SK-N-SH (cell line): Measurements from ENCODE around the gene MSL3B.

Experiments
- CTCF ChIA-PET: fragments of 300-600, 350-600 bp; formaldehyde crosslinking; extraction: SDS; loops from one replicate; lab custom pipeline; 2021; lab: Yijun Ruan, JAX
- POLR2A ChIA-PET: fragments of 350-600 bp; sonication (Branson Sonifier 250); formaldehyde crosslinking; extraction: SDS; loops from one replicate; lab custom pipeline; 2020; ENCODE audit warnings: antibody characterized with exemption, inconsistent platforms; lab: Yijun Ruan, JAX
- DNase-seq: peaks from one replicate; pipeline ENCODE4 v3.0.0; 2012
- H2AFZ ChIP-seq: fragments of 200-600 bp; sonication (generic); 2 replicates; pipeline ENCODE4 v1.8.1; 2016; ENCODE audit warnings: antibody characterized with exemption, mild to moderate bottlenecking, low read depth
- H3F3A ChIP-seq: fragments of 200-600 bp; sonication (generic); replicated peaks from 2 replicates; pipeline ENCODE3; 2016; ENCODE audit warnings: antibody characterized with exemption, mild to moderate bottlenecking; ENCODE audit not compliant: insufficient read depth
- H3K27ac ChIP-seq, 2 experiments: fragments of 200-500 bp in 1 of 2; fragments of 200-600 bp in 1 of 2; sonication (Bioruptor generic) in 1 of 2; sonication (generic), shearing (Covaris generic) in 1 of 2; 2 replicates each; pipeline versions ENCODE4 v1.5.1 to v1.6.1; 2014 to 2016; ENCODE audit warnings: low read depth in 2 of 2, inconsistent platforms in 1 of 2, low read length in 1 of 2, mild to moderate bottlenecking in 1 of 2, mixed read lengths in 1 of 2
- H3K27me3 ChIP-seq: fragments of 200-600 bp; sonication (generic), shearing (Covaris generic); 2 replicates; pipeline ENCODE4 v1.6.1; 2016; ENCODE audit warnings: mixed run types; ENCODE audit not compliant: insufficient read depth
- H3K36me3 ChIP-seq, 2 experiments: fragments of 200-500 bp in 1 of 2; fragments of 200-600 bp in 1 of 2; sonication (Bioruptor generic) in 1 of 2; sonication (generic) in 1 of 2; replicated peaks in 1 of 2; 2 replicates each; pipeline versions ENCODE3 to v1.5.1; 2014 to 2016; ENCODE audit warnings: low read length in 1 of 2, mild to moderate bottlenecking in 1 of 2; ENCODE audit not compliant: insufficient read depth in 2 of 2, control insufficient read depth in 1 of 2
- H3K4me1 ChIP-seq, 2 experiments: fragments of 200-500 bp in 1 of 2; fragments of 200-600 bp in 1 of 2; sonication (Bioruptor generic) in 1 of 2; sonication (generic), shearing (Covaris generic) in 1 of 2; 2 replicates each; pipeline versions ENCODE4 v1.5.1 to v1.6.1; 2014 to 2016; ENCODE audit warnings: low read depth in 1 of 2, low read length in 1 of 2, mixed run types in 1 of 2; ENCODE audit not compliant: insufficient read depth in 2 of 2, control insufficient read depth in 1 of 2
- H3K4me2 ChIP-seq: fragments of 200-600 bp; sonication (generic), shearing (Covaris generic); 2 replicates; pipeline ENCODE4 v1.6.1; 2017; ENCODE audit warnings: mixed run types
- H3K4me3 ChIP-seq, 2 experiments: fragments of 200-500 bp in 1 of 2; fragments of 200-600 bp in 1 of 2; sonication (Bioruptor generic) in 1 of 2; sonication (generic), shearing (Covaris generic) in 1 of 2; 2 replicates each; pipeline versions ENCODE4 v1.5.1 to v1.8.1; 2014 to 2016; ENCODE audit warnings: low read depth in 2 of 2, inconsistent platforms in 1 of 2, low read length in 1 of 2, mild to moderate bottlenecking in 1 of 2, mixed read lengths in 1 of 2, moderate library complexity in 1 of 2
- H3K79me2 ChIP-seq: fragments of 200-600 bp; sonication (generic); 2 replicates; pipeline ENCODE4 v1.8.1; 2017; ENCODE audit warnings: mild to moderate bottlenecking; ENCODE audit not compliant: insufficient read depth
- H3K9ac ChIP-seq: fragments of 200-600 bp; sonication (generic); 2 replicates; pipeline ENCODE4 v1.6.1; 2017; ENCODE audit warnings: mixed run types
- H3K9me2 ChIP-seq: fragments of 200-600 bp; sonication (generic); 2 replicates; pipeline ENCODE4 v1.6.1; 2017; ENCODE audit warnings: mixed run types
- H3K9me3 ChIP-seq: fragments of 200-600 bp; sonication (generic); 2 replicates; pipeline ENCODE4 v1.6.1; 2017; ENCODE audit warnings: mixed run types, mild to moderate bottlenecking, moderate library complexity
- H4K20me1 ChIP-seq: fragments of 200-600 bp; sonication (generic); 2 replicates; pipeline ENCODE4 v1.6.1; 2017; ENCODE audit warnings: mild to moderate bottlenecking, mixed run types; ENCODE audit not compliant: insufficient read depth
- ELF1 ChIP-seq: IDR thresholded peaks from 2 replicates; pipeline ENCODE4 v1.4.0; 2012
- EP300 ChIP-seq, 2 experiments: IDR thresholded peaks; 2 replicates each; pipeline versions ENCODE4 v1.4.0 to v1.6.1; 2012; ENCODE audit warnings: borderline replicate concordance in 1 of 2, low read depth in 1 of 2, low read length in 1 of 2
- GABPA ChIP-seq: IDR thresholded peaks from 2 replicates; pipeline ENCODE4 v1.4.0; 2012; ENCODE audit warnings: low read depth, mild to moderate bottlenecking
- GATA2 ChIP-seq: sonication (generic); formaldehyde crosslinking; IDR thresholded peaks from 2 replicates; pipeline ENCODE4 v1.5.0; 2020; ENCODE audit warnings: mild to moderate bottlenecking, missing genetic modification reagents
- JUND ChIP-seq: IDR thresholded peaks from 2 replicates; pipeline ENCODE4 v1.4.0; 2012
- MEF2A ChIP-seq: IDR thresholded peaks from 2 replicates; pipeline ENCODE4 v1.4.0; 2012; ENCODE audit warnings: low read depth, borderline replicate concordance
- MXI1 ChIP-seq: IDR thresholded peaks from 2 replicates; pipeline ENCODE4 v1.6.1; 2012; ENCODE audit warnings: mild to moderate bottlenecking, low read depth, low read length, improper control_type of control experiment
- NRF1 ChIP-seq: IDR thresholded peaks from 2 replicates; pipeline ENCODE4 v1.6.1; 2012; ENCODE audit warnings: low read depth, mild to moderate bottlenecking, low read length
- RCOR1 ChIP-seq: fragments of 150-350 bp; IDR thresholded peaks from 2 replicates; pipeline ENCODE4 v1.6.1; 2017; ENCODE audit warnings: antibody characterized with exemption, low read length
- REST ChIP-seq: IDR thresholded peaks from 2 replicates; pipeline ENCODE4 v1.6.1; 2012; ENCODE audit warnings: mild to moderate bottlenecking, low read depth, low read length, moderate library complexity
- RFX5 ChIP-seq: IDR thresholded peaks from 2 replicates; pipeline ENCODE4 v1.6.1; 2012; ENCODE audit warnings: mild to moderate bottlenecking, improper control_type of control experiment, low read length
- SIN3A ChIP-seq: IDR thresholded peaks from 2 replicates; pipeline ENCODE4 v1.6.1; 2012; ENCODE audit warnings: low read depth, mild to moderate bottlenecking, low read length, moderate library complexity, borderline replicate concordance
- TAF1 ChIP-seq: IDR thresholded peaks from 2 replicates; pipeline ENCODE4 v1.6.1; 2012; ENCODE audit warnings: low read depth, mild to moderate bottlenecking, low read length, moderate library complexity, borderline replicate concordance
- TCF12 ChIP-seq: IDR thresholded peaks from 2 replicates; pipeline ENCODE4 v1.4.0; 2012
- USF1 ChIP-seq: IDR thresholded peaks from 2 replicates; pipeline ENCODE4 v1.4.0; 2012; ENCODE audit warnings: low read depth, borderline replicate concordance
- USF2 ChIP-seq: fragments of 150-350 bp; IDR thresholded peaks from 2 replicates; pipeline ENCODE4 v1.6.1; 2017; ENCODE audit warnings: antibody characterized with exemption, low read length, low read depth, borderline replicate concordance
- WGBS: methylation state at CpG from one replicate; pipeline ENCODE4 v1.1.6; 2017; ENCODE audit warnings: low lambda C conversion rate; 5-methylcytosine and 5-hydroxymethylcytosine counted together
- TF ChIP-seq, protein P1 (sequence below): IDR thresholded peaks from 2 replicates; pipeline ENCODE4; 2012
- TF ChIP-seq, protein P2 (sequence below): IDR thresholded peaks from 2 replicates; pipeline ENCODE4 v1.4.0; 2012; ENCODE audit warnings: low read depth

MSL3B gene

DNA sequence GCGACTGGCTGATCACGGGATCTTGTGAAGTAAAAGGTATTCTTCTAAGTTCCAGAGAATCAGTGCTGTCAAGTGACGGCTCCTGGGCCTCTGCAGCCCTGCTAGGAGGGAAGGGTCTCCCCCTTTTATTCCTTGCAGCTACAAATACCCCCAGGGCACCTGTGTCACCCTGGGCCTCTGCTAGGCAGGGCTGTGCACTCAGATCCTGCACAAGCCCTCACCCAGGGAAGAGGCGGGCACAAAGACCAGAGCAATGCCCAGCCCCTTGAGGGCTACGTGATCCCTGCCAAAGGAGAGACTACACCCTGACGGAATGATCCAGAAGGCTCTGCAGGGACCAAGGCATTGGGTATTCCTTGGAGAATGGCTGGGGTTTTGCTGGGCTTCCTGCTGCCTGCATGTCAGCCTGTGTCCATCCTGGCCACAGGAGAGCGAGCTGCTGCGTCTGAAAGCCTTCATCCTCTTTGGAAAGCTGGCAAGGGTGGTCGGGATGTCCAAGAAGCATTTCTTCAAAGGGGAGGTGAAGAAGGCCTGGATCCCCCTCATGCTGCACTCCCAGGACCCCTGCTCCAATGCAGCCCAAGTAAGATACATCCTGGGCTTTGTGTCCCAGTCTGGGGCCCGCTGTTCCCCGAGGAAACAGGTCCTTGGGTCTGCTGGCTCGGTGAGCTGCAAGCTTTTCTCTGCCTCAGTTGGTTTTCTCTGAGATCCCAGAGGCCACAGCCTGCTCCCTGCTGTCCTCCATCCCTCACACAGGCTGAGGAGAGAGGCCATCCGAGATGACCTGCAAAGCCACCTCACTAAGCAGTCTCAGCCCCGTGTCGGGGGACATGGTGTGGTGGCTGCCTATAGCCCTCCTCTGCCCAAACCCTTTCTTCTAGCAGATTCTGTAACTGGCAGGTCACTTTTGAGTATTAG lies 38.7 kb downstream of the MSL3B start:
- H3K4me1 ChIP-seq = peaks cover 0 to 5% of the 10 kb centered on the region in 2 experiments; a peak in 1 of 4 replicates
- no peaks in the 10 kb centered on the region for H3K79me2 ChIP-seq
- H3K9ac ChIP-seq = no peak overlapping the region
- TF ChIP-seq, protein P1, sequence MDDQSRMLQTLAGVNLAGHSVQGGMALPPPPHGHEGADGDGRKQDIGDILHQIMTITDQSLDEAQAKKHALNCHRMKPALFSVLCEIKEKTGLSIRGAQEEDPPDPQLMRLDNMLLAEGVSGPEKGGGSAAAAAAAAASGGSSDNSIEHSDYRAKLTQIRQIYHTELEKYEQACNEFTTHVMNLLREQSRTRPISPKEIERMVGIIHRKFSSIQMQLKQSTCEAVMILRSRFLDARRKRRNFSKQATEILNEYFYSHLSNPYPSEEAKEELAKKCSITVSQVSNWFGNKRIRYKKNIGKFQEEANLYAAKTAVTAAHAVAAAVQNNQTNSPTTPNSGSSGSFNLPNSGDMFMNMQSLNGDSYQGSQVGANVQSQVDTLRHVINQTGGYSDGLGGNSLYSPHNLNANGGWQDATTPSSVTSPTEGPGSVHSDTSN = no peak
- TF ChIP-seq NRF1 = no peak
- no peak for TF ChIP-seq EP300 (IDR thresholded peaks at IDR 0.05; ENCODE audit: borderline replicate concordance in 1 of 2, low read depth in 1 of 2, low read length in 1 of 2)
- no peak for TF ChIP-seq RCOR1
- TF ChIP-seq TAF1 = no peak
- no peak for TF ChIP-seq MXI1
- no peak overlapping the region for H3K4me2 ChIP-seq
- no peaks in the 10 kb centered on the region for H3F3A ChIP-seq
- H4K20me1 ChIP-seq = no peaks in the 10 kb centered on the region
- H3K27me3 ChIP-seq = no peaks in the 10 kb centered on the region
- WGBS = 92% methylated on average over 7 of the region's 15 CpGs
- no peaks in the 10 kb centered on the region for H3K9me2 ChIP-seq
- no peaks in the 10 kb centered on the region for H3K36me3 ChIP-seq
- POLR2A ChIA-PET = no interaction called here
- no peak for DNase-seq
- CTCF ChIA-PET = no interaction called here
- H3K4me3 ChIP-seq = no peak overlapping the region
- no peak overlapping the region for H2AFZ ChIP-seq
- H3K27ac ChIP-seq = no peak overlapping the region
- no peaks in the 10 kb centered on the region for H3K9me3 ChIP-seq

DNA sequence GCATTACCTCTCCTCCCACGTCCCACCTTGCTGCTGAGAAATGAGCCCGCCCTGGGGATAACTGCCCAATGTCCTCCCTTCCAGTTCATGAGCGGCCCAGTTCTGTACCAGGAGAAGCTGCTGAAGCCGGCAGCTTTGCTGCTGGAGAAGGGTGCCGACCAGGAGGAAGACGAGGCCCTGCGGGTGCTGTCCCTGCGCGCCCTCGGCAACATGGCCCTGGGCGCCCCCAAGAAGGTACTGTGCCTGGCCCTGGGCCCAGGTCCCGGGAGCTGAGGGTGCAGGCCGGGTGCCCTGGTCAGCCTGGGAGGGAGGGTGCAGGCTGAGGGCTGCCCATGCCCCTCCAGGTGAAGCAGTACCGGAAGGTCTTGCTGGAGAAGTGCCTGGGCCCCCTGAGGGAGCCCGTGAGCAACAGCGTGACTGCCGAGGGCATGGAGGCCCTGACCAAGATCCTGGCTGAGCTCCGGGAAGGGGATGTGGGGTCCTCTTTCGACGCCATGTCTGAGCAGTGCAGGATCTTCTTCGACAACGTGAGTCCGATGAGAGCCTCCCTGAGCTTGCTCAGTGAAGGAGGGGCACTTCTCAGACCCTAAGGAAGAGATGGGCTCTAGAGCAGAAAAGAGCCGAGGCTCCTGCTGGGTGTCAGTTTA lies 39.5 kb downstream of the MSL3B start:
- Histone ChIP-seq H4K20me1 (no peaks in the 10 kb centered on the region), H3K27me3 (no peaks in the 10 kb centered on the region), H3K9ac (no peak overlapping the region), H3K79me2 (no peaks in the 10 kb centered on the region), H3K4me1 (peaks cover 0 to 5% of the 10 kb centered on the region in 2 experiments; a peak in 1 of 4 replicates), H3K4me3 (no peak overlapping the region), H3K9me3 (no peaks in the 10 kb centered on the region), H2AFZ (no peak overlapping the region), H3K36me3 (no peaks in the 10 kb centered on the region), H3K9me2 (no peaks in the 10 kb centered on the region), H3K4me2 (no peak overlapping the region), H3K27ac (no peak overlapping the region), H3F3A (no peaks in the 10 kb centered on the region)
- ChIA-PET POLR2A (no interaction called here), CTCF (no interaction called here)
- 89% methylated on average over 13 of the region's 24 CpGs for WGBS
- DNase-seq = no peak
- TF ChIP-seq RCOR1 (no peak), GABPA (no peak), USF2 (no peak), GATA2 (no peak), SIN3A (no peak), TCF12 (no peak), REST (no peak), JUND (no peak), ELF1 (no peak), USF1 (no peak), RFX5 (no peak), MEF2A (no peak)
- TF ChIP-seq, protein P1 = no peak
- TF ChIP-seq, protein P2, sequence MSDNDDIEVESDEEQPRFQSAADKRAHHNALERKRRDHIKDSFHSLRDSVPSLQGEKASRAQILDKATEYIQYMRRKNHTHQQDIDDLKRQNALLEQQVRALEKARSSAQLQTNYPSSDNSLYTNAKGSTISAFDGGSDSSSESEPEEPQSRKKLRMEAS = no peak
